ENCODE data around the gene AP4M1.

GRCh38 chr7:100072462-100072861, 29.0 kb upstream of the AP4M1 start:
- TF ChIP-seq EZH2phosphoT487 (conservative IDR thresholded peaks at IDR 0.05; ENCODE audit: low read length) (no peak), CTCF (IDR thresholded peaks at IDR 0.05; ENCODE audit: insufficient read depth, low read length, poor library complexity, severe bottlenecking) (no peak)

Measured in SU-DHL-6 (cell line).